Ovary (tissue), 3 donors: ENCODE data around the gene SETDB2.

Source experiments
- CTCF ChIP-seq, 3 donors: fragments of 450-650 bp in 2 of 3; fragments of 200-600 bp in 1 of 3; IDR thresholded peaks; one replicate each; pipeline versions ENCODE4 v1.5.1 to v1.8.0; 2016 to 2022; ENCODE audit warnings: antibody characterized with exemption in 3 of 3, mild to moderate bottlenecking in 1 of 3
- EP300 ChIP-seq: sonication (generic); formaldehyde crosslinking; IDR thresholded peaks from one replicate; pipeline ENCODE4 v1.6.1; 2017; ENCODE audit warnings: antibody characterized with exemption
- POLR2A ChIP-seq: fragments of 450-650 bp; IDR thresholded peaks from one replicate; pipeline ENCODE4 v1.6.1; 2017; ENCODE audit warnings: antibody characterized with exemption, mild to moderate bottlenecking, moderate library complexity
- donor health status: DM: no; HTN: no; CAD: no.

- TF ChIP-seq CTCF (IDR thresholded peaks at IDR 0.05) (no peak), POLR2A (no peak), EP300 (no peak)
Measured at GRCh38 chr13:49528161-49528560, 84.1 kb downstream of the SETDB2 start.
